ENCODE data around the gene CDHR2.

DNA sequence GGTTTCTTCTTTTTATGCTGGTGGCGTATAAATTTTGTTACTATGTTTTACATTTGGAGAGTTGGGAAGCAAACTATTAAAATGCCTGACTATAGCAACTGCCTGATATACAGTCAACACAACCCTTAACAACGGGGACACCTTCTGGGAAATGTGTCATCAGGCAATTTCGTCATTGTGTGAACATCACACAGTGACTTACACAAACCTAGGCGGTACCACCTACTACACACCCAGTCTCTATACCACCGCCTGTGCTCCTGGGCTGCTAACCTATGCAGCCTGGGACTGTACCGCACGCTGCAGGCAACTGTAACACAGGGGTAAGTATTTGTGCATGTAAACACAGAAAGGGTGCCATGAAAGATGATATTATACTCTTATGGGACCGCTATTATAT lies 1.3 kb upstream of the CDHR2 start:
- TF ChIP-seq, protein P1, sequence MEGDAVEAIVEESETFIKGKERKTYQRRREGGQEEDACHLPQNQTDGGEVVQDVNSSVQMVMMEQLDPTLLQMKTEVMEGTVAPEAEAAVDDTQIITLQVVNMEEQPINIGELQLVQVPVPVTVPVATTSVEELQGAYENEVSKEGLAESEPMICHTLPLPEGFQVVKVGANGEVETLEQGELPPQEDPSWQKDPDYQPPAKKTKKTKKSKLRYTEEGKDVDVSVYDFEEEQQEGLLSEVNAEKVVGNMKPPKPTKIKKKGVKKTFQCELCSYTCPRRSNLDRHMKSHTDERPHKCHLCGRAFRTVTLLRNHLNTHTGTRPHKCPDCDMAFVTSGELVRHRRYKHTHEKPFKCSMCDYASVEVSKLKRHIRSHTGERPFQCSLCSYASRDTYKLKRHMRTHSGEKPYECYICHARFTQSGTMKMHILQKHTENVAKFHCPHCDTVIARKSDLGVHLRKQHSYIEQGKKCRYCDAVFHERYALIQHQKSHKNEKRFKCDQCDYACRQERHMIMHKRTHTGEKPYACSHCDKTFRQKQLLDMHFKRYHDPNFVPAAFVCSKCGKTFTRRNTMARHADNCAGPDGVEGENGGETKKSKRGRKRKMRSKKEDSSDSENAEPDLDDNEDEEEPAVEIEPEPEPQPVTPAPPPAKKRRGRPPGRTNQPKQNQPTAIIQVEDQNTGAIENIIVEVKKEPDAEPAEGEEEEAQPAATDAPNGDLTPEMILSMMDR (IDR thresholded peaks at IDR 0.05) = no peak
- TF ChIP-seq POLR2AphosphoS5 (IDR thresholded peaks at IDR 0.05) = no peak
